Stimulated activated CD4-positive, alpha-beta T cell treated with anti-CD3 and anti-CD28 coated beads, TNF-alpha, amount 100 ng/mL, for 48 hours (primary cell): ENCODE data around the gene TTC28.

Source experiments
- DNase-seq, 3 donors: peaks; one replicate each; pipeline ENCODE4 v3.0.0-alpha.2; 2020; ENCODE audit warnings: low read depth in 3 of 3

The TTC28 gene

DNA sequence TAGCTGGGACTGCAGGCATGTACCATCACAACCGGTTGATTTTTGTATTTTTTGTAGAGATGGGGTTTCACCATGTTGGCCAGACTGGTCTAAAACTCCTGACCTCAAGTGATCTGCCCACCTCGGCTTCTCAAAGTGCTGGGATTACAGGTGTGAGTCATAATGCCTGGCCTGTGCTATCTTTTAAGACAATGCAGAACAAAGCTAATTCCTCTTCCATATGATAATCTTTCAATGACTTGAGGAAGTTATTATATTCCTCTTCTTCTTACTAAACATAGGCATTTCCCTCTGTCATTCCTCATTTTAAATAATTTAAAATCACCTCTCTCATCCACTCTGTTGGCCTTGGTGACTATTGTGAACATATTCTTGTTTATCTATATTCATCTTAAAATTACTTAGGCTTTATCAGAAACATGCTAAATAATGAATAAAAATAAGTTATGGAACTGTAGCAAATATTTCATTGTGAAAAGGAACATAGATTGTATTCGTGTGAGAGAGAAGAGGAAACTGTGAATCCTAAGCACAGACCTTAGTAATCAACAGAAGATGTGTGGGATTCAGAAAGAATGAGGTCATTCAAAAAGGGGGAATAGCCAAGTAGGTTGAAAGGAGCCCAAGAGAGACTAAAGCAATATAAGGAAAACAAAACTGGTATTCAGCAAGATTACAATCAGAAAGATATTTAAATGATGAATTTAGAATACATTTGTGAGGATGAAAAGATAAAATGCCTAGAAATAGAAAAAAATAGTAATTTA lies 269.4 kb downstream of the TTC28 start:
- DNase-seq, result no peak

GRCh38 chr22:28408709-28409108 lies 270.9 kb downstream of the TTC28 start:
- DNase-seq, result no peak

- no peak for DNase-seq
Observed at GRCh38 chr22:28407645-28408044, 272.0 kb downstream of the TTC28 start.

GRCh38 chr22:28406246-28406645 lies 273.4 kb downstream of the TTC28 start:
- DNase-seq, result no peak

DNA sequence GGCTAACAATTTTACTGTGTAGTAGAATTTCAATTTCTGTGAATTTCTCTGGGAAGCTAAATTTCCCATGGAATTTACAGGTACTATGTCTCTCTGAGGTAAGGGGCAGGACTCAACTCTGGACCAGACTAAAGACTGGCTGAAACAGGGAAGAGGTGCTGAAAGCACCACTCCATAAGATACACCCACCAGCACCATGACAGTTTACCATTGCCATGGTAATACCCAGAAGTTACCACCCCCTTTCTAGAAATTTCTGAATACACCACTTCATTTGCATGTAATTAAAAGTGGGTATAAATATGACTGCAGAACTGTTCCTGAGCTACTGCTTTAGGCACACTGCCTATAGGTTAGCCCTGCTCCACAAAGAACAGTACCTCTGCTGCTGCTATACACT lies 274.1 kb downstream of the TTC28 start:
- no peak for DNase-seq

- no peak for DNase-seq
Observed at GRCh38 chr22:28402539-28402938, 277.1 kb downstream of the TTC28 start.

DNA sequence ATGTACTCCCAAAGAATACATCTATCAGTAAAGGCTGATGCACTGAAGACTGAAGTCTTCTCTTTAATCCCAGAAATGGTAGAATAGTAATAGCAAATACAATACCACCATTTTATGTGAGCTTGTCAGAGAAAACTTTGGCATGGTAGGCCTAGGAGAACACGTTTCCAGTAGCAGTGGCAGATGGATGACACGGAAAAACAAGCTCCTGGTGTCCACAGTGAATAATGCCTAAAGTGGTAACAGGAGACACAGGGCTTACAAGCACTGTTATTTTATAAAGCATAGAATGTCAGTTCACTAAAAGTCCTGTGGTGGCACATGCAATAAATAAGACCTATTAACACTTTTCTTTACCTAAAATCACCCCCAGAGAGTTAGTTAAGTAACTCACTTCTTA lies 277.6 kb downstream of the TTC28 start:
- no peak for DNase-seq

GRCh38 chr22:28398981-28399380 lies 280.7 kb downstream of the TTC28 start:
- no peak for DNase-seq

DNA sequence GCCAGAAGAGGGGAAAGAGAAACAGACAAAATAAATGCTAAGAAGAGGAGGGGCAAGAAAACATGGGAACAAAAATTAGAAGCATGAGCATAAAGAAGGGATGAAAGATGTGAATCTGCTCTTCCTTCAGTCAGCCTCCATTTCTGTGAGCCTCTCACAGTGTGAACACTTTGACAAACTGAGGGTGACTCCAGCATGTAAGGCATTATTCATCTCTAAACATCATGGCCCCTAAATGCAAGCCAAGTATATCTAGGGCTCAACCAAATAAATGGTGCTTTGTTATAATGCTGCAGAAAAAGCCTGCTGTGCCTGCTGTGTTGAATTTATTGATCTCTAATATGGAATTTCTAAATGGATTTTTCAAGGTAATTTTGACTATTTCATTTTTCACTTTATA lies 281.3 kb downstream of the TTC28 start:
- DNase-seq, result no peak

DNA sequence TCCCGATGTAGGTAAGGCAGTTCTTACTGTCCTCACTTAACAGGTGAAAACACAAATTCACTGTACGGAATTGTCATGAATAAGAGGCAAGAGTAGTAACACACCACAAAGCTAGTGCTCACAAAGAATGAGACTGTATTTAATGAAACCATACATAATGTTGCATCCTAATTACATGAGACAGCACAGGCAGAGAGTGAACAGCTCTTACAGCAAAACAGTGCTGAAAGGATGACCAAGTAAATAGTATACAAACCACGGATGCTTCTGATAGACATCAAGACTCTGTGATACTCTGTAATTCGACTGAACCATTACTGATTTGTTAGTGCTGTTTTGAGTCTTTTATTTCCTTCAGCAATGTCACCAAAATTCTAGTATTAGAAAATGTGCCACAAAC lies 282.3 kb downstream of the TTC28 start:
- DNase-seq, result no peak

DNA sequence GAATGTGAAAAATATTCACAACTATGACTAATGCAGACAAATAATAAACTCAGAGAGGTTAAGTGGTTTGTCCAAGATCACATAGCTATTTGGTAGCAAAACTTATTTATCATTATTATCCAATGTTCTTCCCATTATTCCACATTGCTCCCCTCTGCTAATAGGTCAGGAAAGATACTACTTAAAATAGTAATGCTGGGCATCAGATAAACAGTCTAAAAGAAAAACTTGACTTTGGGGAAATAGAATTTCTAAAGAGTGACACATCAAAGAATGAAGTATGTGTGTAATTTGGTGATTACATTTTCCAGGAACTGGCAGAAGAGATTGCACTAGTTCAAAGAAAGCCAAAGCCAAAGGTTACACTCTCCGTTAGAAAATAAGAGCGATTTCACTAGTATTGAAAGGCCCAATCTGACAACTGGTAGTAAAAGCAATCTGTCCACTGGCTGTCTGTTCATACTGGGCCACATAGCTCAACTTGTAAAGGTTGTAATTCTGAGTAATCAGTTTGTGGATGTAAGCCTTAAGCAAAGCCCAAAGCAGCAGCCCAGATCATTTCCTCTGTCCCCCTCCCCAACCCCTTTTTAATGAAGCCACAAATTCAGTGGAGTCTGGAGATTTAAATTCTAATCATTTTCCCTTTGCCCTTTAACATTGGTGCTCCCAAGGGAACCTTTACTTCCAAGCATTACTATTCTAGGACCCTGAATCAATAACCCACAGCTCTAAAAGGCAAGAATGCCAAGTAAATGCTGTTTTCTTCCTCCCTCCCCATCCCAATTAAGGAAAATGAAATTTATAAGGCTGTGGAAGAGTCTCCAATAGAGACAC lies 283.5 kb downstream of the TTC28 start:
- no peak for DNase-seq

- no peak for DNase-seq
Observed at GRCh38 chr22:28395520-28395919, 284.1 kb downstream of the TTC28 start.

- DNase-seq, result no peak
Observed at GRCh38 chr22:28394513-28395110, 285.0 kb downstream of the TTC28 start.

DNA sequence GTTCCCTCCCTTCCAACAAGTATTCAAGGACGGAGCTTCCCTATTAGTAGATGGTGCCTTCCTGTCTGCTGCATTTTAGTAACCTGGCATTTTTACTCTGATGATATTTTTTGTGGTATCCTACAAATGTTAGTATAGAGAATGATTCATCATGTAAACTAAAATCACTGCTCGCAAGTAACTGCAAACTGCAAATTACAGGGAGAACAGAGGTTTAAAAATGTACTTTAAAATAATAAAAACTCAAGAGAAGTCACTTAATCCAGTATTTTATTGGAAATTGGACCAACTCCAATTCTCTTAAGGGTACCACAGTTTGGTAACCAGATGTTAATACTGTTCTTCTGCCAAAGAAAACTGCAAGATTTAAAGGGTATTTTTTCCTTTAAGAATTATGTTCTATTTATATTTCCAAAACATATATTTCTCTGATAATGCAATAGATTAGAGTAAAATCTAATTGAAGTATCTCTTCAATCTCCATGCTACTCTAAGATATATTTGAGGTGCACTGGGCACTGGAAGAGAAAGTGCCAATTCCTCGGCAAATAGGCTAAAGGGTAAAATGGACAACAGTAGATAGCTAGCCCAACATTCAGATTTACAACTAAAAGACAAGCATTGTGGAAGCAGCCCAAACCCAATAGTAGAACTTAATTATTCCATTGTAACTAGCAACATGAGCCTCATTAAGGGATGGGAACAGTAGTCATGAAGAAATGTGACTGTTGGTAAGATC lies 298.0 kb downstream of the TTC28 start:
- no peak for DNase-seq

DNA sequence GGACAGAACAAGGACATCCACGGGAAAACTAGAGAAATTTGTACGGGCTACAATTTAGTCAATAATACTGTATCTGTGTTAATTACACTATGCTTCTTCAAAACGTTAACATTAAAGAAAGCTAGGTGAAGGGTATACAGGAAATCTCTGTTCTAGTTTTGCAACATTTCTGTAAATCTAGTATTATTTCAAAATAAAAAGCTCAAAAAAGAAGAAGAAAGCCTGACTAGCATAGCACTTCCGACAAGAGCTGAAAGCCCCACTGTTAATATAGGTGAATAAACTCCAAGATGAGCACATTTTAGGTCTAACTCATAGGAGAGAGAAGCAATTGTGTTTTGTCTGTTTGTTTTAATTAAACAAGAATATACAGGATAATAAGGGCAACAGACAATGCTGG lies 299.7 kb downstream of the TTC28 start:
- DNase-seq, result no peak

DNA sequence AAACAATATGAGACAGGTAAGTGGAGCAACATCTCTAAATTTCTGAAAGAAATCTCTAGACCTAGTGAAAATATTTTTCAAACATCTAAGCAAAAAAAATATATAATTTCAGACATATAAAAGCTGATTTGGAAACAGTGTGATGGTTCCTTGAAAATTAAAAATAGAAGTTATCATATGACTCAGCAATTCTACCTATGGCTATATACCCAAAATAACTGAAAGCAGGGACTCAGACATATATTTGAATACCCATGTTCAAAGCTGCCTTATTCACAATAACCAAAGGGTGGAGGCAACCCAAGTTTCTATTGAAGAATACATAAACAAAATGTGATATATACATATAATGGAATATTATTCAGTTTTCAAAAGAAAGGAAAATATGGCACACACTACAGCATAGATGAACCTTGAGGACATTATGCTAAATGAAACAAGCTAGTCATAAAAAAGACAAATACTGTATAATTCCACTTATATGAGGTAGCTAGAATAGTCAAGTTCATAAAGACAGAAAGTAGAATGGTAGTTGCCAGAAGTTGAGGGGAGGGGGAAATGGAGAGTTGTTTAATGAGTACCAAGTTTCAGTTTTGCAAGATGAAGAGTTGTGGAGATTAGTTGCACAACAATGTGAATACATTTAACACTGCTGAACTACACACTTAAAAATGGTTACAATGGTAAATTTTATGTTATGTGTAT lies 300.4 kb downstream of the TTC28 start:
- no peak for DNase-seq

DNA sequence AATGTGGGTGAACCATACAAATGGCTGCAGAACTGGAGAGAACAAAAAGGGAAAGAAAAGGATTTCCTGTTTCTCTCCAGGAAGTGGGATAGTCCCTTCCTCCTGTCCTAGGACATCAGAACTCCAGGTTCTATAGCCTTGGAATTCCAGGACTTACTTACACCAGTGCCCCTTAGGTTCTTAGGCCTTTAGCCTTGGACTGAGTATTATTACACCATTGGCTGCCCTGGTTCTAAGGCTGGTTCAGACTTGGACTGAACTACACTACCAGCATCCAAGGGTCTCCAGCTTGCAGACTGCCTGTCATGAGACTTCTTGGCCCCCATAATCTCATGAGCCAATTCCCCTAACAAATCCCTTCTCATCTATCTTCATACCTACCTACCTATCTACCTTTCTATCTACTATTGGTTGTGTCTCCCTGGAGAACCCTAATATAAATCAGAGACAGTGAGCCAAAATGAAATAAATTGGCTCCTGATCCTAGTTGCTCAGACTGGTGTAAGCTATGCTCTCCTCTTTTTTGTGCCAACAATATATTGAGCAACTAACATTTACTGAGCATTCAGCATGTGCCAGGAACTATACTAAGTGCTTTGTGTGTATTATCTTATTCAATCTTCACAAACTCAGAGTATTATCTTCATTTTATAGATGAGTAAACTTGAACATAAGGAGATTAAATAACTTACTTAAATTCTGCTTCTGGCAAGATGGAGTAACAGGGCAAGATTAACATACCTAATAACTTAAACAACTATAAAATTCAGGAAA lies 303.7 kb downstream of the TTC28 start:
- DNase-seq, result no peak

DNA sequence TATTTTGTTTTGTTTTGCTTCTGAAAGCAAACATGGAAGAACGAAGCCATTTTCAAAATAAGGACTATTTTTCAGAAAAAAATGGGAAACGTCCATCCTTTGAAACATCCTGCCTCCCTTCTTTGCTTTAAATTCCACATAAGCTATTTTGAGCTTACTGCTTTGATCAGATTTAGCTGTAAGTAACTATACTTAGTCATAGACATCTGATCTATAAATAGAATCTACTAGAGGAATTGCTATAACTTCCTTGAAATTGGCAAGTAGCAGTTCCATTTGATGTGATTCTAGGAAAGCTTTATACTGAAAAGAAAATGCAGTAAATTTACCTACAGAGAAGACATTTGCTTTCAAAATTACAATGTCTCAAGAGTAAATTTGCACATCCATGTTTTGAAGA lies 305.8 kb downstream of the TTC28 start:
- no peak for DNase-seq

GRCh38 chr22:28369854-28370253 lies 309.8 kb downstream of the TTC28 start:
- no peak for DNase-seq

DNA sequence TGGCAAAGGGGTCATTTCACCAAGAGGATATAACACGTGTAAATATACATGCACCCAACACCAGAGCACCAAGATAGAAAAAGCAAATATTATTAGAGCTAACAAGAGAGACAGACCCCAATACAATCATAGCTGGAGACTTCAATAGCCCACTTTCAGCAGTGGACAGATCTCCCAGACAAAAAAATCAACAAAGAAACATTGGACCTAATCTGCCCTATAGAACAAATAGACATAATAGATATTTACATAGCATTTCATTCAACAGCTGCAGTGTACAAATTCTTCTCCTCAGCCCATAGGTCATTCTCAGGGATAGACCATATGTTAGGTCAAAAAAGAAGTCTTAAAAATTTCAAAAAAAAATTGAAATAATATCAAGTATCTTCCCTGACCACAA lies 312.8 kb downstream of the TTC28 start:
- no peak for DNase-seq

GRCh38 chr22:28365371-28365770 lies 314.3 kb downstream of the TTC28 start:
- no peak for DNase-seq
